GM18511 (cell line): ENCODE results near the gene MRTFA.
"Not testable (repeated sequence)": the region's sequence is repeated elsewhere in the genome, so short reads cannot be mapped to it uniquely, and the experiment has no call there.

Experiments used
- ATAC-seq: cut with Tn5 transposase; IDR thresholded peaks from one replicate; pipeline ENCODE4 v1.9.1; 2021; ENCODE audit warnings: mild to moderate bottlenecking, moderate library complexity; ENCODE audit not compliant: unreplicated experiment

Gene MRTFA

DNA sequence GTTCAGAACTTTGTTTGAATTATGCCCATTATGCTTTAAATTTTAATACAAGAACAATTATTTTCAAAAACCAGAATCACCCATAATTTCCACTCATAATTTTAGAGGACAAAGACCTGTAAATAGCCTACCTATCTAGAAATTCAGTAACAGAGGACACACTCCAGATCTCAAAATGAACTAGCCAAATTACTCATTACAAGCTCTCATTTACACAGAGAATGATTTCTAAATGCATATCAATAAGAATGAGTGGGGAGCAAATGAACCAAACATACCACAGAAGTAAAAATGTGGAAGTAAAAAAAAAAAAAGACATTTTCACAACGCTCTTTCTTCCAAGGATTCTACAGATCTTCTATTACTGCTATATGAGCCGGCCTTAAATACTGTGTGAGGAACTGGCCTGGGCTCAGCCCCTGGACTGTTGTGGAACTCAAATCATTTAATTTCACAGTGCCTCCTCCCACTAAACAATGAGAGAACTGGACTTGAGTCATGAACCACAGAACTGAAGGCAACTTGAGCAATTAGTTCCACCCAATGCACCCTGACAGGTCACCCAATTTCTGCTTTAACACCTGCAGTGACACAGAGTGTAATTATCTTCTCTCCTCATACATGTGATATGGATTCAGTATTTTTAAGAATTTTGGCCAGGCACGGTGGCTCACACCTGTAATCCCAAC, 8.0 kb downstream of the MRTFA start:
- no peak for ATAC-seq

DNA sequence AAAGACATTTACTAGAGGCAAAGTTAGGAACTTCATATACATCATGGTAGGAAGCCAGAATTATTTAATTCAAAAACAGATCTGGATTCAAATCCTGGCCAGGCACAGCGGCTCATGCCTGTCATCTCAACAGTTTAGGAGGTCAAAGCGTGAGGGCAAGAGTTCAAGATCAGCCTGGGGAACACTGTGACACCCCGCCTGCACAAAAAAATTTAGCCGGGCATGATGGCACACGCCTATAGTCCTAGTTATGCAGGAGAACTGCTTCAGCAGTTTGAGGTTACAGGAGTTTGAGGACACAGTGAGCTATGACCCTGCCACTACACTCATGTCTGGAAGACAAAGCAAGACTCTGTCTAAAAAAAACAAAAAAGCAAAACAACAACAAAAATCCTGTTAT, 8.9 kb downstream of the MRTFA start:
- no peak for ATAC-seq

DNA sequence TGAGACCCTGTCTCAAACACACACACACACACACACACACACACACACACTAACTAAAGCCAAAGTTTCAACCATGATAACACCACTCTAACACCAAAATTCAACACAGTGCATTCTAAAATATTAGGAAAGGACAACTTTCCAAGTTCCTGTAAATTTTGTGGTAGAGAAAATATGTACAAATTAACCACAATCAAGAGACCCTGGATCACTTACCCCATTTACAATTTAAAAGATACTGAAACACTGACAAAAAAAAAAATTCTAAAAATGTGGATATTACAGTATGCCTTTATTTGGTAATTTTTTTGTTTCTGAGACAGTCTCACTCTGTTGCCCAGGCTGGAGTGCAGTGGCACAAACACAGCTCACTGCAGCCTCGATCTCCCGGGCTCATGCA, 9.7 kb downstream of the MRTFA start:
- no peak for ATAC-seq

DNA sequence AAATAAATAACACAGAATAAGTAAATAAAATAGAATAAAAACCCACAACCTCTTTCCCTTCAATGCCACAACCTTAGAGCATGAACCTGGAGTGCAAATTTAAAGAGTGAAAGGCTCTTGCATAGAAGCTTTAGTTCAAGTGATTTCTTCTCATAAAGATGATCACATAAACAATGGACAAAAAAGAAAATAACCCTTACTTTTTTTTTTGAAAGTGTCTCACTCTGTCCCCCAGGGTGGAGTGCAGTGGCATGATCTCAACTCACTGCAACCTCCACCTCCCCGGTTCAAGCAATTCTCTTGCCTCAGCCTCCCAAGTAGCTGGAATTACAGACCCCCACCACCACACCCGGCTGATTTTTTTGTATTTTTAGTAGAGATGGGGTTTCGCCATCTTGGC, 10.7 kb downstream of the MRTFA start:
- ATAC-seq, result not testable (repeated sequence)

DNA sequence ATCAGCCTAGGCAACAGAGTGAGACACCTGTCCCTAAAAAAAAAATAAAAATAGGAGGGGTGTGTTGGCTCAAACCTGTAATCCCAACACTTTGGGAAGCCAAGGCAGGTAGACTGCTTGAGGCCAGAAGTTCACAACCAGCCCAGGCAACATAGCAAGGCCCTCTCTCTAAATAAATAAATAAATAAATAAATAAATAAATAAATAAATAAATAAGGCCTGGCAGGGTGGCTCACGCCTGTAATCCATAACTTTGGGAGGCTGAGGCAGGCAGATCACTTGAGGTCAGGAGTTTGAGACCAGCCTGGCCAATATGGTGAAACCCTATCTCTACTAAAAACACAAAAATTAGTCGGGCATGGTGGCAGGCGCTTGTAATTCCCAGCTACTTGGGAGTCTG, 11.2 kb downstream of the MRTFA start:
- not testable (repeated sequence) for ATAC-seq

DNA sequence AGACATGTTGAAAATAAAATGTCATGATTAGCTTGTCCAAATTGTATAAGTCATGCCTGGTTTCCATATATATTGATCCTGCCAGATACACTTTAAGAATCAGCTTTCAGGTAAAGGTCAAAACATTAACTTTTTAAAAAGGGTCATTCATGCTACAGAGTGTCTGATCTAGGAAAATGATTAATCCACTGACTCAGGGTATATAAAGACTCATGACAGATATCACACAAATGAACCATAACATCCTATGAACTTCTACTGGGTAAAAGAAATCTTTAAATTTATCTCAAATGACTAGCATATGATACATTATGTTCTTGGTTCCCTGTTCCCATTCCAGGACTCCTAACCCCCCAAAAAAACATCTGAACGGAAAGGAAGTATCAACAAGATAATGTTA, 11.7 kb downstream of the MRTFA start:
- ATAC-seq, result no peak

DNA sequence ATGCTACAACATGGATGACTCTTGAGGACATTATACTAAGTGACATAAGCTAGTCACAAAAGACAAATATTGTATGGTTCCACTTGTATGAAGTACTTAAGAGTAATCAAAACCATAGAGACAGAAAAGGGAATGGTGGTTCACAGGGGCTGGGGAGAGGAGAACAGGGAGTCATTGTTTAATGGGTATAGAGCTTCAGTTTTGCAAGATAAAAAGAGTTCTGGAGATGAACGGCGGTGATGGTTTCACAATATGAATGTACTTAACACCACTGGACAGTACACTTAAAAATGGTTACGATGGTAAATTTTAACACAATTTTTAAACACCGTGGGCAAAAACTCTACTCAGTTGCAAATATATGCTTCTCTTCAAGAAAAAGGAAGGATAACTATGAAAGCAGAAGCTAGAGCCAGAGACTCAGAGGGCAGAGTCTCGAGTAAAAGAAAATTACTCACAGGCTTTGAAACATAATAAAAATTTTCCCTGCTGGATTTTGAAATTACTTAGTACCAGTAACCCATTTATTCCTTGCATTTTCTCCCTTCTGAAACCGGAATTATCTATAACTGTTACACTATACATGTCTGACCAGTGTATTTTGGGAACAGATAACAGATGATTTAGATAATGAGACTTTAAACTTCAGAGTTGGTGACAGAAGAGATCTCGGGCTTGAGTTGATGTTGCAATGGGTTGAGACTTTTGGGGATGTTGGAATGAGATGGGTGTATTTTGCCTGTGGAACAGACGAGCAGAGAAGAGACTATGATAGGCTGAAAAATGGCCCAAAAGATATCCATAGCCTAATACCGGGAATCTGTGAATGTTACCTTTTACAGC, 15.0 kb downstream of the MRTFA start:
- ATAC-seq, result no peak

DNA sequence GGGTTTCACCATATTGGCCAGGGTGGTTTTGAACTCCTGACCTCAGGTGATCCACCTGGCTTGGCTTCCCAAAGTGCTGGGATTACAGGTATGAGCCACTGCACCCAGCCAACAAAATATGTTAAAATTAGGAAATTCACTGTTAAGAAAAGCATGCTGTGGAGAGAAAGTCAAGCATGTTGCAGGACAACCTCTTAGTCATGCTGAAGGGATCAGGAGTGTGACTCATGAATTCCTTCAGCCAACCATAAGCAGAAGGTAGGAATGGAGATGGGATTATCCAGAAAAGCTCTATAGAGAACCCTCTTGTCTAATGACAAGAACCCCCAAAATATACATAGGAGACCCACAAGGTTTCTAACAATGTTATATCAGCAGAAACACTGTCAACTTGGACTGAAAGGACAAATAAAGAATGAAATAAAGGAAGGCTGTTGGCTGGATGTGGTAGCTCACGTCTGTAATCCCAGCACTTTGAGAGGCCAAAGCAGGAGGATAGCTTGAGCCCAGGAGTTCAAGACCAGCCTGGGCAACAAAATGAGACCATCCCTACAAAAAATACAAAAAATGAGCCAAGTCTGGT, 16.0 kb downstream of the MRTFA start:
- no peak for ATAC-seq

DNA sequence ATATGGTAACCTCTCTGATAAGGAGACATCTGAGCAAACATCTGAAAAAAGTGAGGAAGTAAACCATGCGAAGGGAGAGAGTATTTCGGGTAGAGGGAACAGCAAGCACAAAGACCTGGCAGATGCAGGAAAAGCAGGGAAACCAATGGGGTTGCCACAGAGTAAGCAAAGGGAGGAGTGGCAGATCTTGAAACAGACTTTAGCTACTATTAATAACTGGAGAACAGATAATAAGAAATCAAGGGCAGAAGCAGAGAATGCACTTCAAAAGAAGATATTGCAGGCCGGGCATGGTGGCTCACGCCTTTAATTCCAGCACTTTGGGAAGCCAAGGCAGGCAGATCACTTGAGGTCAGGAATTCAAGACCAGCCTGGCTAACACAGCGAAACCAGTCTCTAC, 18.1 kb downstream of the MRTFA start:
- ATAC-seq, result no peak

DNA sequence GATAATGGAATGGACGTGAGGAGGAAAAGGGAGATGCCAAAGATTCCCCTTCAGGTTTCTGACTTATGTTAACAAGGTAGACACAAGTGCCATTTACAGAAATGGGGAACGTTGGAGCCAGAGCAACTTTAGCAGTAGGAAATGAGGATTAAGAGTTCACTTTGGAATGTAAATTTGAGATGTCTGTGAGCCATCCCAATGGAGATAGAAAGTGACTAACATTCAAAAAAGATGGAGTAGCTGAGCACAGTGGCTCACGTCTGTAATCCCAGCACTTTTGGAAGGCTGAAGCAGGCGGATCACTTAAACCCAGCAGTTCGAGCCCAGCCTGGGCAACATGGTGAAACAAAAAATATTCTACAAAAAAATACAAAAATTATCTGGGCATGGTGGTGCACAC, 19.9 kb downstream of the MRTFA start:
- no peak for ATAC-seq

DNA sequence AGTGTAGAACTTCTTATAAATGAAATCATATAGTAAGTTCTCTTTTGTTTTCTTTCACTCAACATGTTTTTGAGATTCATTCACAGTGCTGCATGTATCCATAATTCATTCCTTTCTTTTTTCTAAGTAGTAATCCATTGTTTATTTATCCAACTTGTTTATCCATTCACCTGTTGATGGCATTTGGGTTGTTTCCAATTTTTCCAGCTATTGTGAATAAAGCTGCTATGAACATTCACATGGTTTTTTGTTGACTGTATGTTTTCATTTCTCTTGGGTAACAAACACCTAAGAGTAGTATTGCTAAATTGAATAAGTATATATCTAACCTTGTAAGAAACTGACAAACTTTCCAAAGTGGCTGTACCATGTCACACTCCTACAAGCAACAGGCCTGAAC, 23.5 kb downstream of the MRTFA start:
- no peak for ATAC-seq

DNA sequence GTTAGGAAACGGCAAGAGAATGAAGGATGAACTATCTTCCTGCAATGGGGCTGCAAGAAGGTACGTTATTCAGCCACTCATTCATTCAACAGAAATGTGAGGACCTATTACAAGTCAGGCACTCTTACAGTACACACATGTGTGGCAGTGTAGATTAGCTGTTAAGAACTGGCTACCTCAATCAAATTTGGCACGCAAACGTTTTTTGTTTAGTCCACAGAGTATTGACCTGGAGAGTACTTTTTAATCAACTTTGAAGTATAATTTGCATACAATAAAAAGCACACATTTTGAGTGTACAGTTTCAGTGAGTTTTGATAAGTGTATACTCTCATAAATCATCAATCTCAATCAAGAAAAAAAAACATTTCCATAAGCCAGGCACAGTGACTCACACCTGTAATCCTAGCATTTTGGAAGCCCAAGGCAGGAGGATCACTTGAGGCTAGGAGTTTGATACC, 24.2 kb downstream of the MRTFA start:
- ATAC-seq, result no peak

DNA sequence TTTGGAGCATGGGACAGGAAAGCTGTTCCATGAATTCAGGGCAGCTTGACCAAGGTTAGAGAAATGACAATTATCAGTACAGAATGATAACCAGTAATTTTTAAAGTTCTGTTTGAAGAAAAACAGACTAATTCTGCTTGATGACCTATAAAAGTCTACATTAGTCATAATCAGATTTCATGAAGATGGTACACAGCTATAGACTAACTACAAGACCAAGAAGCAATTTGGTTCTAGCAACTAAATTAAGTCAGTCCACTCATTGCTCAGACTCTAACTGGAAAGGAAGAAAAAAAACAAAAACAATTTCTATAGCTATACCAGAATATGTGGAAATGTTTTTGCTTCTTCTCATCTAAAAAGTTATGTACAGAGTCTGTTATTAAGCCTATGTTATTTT, 24.9 kb downstream of the MRTFA start:
- no peak for ATAC-seq

DNA sequence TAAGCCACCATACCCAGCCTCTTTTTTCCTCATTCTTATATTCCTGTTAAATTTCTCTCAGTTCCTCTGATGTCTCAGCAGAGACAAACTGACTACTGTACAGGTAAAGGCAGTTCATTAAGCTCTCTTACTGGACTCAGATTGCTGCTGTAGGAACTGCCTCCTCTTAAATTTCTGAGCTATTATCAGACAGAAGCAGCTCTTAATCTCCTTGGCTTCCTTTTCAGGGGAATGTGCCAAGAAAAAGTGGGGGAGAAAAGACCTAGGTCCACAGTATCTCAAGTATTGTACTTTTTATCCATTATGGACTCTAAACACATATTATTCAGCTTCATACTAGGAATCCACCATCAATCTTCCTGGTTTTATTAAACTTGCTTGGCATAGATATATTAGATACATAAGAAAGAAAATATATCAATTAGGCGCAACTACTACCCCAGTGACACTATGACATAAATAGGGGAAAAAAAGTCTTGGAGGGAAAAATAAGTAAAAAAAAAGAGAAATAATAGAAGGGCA, 26.1 kb downstream of the MRTFA start:
- ATAC-seq, result no peak

DNA sequence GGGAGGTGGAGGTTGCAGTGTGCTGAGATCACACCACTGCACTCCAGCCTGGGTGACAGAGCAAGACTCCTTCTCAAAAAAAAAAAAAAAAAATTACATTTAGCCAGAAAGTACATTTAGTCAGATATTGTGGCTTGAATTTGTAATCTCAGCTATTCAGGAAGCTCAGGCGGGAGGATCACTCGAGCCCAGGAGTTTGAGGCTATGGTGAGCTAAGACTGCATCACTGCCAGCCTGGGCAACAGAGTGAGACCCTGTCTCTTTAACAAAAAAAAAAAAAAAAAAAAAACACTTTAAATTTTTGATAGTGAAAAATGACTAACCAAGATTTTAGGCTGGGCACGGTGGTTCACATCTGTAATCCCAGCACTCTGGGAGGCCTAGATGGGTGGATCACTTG, 27.3 kb downstream of the MRTFA start:
- no peak for ATAC-seq

DNA sequence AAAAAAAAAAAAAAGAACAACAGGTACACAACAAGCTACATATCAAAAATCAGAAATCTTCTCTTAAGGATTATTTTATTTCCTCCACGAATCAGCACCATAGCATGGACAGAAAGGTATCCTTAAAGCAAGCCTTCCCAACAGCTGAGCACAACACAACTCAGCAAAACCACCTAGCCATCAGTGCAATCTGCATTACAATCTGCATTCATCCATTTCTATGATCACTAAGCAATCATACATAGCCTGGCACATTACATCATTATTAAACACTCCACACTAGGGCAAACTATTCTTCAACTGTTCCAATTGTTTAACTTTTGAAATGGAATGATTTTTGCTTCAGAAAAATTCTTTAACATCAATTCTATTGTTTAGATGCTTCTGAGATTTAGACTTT, 29.0 kb downstream of the MRTFA start:
- no peak for ATAC-seq

DNA sequence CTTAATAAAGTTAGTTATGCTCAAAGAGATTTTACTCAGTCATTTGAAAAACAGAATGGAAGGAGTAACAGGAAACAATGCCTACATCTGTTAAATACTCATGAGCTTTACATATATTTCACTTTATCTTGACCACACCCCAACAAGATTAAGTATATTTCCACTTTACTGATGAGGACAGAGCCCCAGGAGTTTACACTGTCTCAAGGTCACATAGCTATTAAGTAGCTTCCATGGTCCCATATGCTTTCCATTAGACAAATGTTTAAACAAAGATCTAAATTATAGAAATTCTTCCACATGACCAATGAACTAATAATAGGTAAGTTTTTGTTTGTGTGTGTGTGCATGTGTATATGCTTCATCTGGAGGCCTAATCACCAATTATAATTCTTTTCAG, 30.2 kb downstream of the MRTFA start:
- no peak for ATAC-seq

DNA sequence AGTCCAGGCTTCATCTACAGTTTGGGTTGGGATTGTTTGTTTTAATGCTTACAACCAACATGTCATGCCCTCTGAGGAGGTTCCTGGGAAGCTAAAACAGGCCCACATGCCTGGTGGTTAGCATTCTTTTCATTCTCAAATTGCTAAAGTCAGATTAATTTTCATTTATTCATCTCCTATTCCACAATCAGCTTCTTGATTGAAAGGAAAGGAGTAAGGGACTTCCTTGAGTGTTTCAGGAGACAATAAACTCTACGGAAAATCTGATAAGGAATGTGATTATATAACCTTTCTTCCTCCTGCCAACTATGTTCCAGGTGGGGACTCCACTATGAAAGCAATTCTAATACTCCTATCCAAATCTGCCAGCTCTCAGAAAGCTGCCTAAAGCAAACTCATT, 30.8 kb downstream of the MRTFA start:
- no peak for ATAC-seq

DNA sequence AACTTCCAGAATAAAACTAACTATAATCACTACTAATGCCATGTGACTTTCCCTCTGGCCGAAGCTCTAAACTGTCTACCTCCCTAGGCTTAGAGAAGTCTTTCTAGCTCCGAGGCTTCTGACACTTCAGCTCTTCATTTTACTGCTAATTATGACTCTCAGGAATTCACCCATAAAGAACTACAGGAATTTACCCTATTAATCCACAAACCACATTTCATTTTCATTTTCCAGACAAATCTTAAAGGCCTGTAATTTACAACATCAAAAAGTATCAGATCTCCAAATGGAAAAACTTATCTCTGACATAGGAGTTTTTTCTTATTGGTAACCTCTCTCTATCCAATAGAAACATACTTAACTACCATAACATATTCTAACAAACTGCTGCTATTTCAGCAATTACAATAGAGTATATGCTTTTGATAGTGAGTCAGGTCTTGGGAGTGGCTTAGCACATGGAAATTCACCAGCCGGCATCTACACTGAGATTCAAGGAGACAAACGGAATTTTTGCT, 33.4 kb downstream of the MRTFA start:
- no peak for ATAC-seq

DNA sequence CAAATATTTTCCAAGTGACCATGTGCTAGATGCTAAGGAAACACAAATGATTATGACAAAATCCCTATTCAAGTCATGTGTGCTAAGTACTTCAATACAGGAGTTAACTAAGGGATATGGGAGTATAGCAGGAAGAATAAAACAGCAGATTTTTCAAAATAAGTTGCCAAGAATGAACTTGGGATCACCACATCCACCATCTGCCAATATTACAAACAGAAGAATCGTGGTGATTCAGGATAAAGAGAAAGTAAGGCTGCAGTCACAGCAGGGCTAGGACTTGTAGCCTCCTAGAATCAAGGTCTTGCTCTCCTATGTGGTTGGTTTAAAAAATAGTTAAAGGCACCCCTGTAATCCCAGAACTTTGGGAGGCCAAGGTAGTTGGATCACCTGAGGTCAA, 34.3 kb downstream of the MRTFA start:
- ATAC-seq, result no peak

DNA sequence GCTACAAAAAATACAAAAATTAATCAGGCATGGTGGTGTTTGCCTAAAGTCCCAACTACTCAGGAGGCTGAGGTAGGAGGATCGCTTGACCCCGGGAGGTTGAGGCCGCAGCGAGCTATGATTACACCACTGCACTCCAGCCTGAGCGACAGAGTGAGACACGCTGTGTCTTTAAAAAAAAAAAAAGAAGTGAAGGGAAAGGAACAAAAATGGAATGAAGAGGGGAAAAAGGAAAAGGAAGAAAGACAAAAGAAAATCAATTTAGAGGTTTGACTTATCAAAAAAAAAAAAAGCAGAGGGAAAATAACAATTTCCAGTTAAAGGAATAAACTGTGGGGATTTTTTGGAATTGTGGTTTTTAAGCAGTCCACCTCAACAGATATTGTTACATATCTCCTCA, 36.8 kb downstream of the MRTFA start:
- no peak for ATAC-seq

DNA sequence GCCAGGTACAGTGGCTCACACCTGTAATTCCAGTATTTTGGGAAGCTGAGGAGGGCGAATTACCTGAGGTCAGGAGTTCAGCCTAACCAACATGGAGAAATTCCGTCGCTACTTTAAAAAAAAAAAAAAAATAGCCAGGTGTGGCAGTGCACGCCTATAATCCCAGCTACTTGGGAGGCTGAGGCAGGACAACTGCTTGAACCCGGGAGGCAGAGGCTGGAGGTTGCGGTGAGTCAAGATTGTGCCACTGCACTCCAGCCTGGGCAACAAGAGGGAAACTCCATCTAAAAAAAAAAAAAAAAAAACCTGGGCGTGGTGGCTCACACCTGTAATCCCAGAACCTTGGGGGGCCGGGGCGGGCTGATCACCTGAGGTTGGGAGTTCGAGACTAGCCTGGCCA, 37.8 kb downstream of the MRTFA start:
- ATAC-seq, result not testable (repeated sequence)
